Left kidney (tissue), 2 donors: ENCODE data around the gene CCL11. TPM values are rescaled to one million over a fixed set of nuclear protein-coding genes. Genes with fewer than 3 reads are reported as not detected.

Experiments used
- DNase-seq: peaks from one replicate; pipeline ENCODE4 v3.0.0-alpha.2; 2013
- polyA plus RNA-seq: library from polyadenylated mRNA; unstranded; fragments of 120-200 nt; gene quantifications from one replicate; pipeline ENCODE4 v1.2.1, GENCODE V29; 2013; ENCODE audit not compliant: insufficient read length

Gene CCL11
- polyA plus RNA-seq, 1 donor: 1.1 TPM

DNA sequence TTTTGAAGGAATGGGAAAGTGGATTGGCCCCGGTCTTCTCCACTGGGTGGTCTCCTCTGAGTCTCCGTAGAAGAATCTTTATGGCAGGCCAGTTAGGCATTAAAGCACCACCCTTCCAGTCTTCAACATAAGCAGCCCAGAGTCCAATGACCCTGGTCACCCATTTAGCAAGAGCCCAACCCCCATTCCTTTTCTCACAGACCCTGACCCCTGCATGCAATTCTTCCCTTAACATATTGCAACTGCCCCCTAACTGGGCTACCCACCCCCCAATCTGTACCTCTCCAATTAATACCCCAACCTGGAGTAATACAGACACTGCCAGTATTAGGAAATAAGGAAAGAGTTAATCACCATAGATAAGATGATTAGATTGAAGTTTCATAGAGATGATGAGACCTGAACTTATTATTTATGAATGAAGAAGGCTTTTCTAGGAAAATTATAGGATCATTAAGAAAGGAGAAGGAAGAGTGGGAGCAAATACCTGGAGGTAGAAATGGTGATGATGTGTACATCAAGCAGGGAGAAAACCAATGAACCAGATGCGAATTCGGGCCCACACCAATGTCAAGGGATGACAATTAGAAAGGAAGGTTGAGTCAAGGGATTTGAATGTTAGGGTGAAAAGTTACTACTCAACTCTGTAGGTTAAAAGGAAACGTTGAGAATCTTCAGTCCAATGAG is 28.1 kb upstream of the CCL11 start:
- no peak for DNase-seq

DNA sequence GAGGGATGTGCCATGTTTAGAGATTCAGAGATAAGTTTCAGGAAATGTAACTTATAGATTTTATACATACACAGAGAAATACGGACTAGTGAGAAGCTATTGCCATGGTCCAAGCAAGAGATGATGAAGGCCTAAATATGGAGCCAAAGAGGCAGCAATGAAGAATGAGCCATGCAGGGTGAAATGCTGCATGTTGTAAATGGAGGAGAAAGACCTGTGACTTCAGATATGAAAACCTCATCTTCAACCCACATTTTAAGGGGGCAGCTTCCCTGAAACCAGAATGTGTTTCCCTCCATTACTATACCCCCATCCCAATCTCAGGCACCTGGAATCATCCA is 27.6 kb upstream of the CCL11 start:
- DNase-seq: no peak

DNA sequence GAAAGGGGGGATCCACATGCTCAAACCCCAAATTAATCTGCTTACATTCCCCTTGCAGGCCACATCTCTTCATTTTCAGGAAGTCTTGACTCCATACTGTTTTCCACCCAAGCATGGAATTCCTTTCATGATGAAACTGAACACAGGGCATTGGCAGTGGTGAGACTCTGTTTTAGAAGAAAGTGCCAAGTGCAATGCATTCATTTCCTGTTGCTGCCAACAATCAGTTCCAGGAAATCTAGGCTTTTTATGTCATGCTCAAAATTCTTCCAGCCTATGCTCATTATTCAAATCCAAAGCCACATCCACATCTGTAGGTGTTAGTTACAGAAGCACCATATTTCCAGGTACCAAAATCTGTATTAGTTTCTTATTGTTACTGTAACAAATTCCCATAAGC is 26.4 kb upstream of the CCL11 start:
- DNase-seq: no peak

DNA sequence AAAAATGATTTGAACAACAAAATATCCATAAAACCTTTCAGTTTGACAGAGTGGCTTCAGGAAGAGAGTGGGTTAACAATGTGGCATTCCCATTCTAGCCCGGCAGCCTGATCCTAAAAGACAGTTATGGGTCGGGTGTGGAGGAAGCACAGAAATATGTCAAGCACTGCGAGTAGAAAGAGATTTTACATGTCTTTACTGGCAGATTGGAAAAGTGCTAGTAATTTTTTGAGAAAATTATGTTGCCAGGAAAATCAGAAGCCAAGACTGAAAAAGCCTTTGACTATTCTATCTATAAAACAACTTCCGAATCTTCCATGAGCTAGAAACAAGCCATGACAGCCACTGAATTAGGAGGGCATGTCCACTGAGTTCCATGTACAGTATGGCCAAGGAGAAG is 24.7 kb upstream of the CCL11 start:
- DNase-seq: no peak

DNA sequence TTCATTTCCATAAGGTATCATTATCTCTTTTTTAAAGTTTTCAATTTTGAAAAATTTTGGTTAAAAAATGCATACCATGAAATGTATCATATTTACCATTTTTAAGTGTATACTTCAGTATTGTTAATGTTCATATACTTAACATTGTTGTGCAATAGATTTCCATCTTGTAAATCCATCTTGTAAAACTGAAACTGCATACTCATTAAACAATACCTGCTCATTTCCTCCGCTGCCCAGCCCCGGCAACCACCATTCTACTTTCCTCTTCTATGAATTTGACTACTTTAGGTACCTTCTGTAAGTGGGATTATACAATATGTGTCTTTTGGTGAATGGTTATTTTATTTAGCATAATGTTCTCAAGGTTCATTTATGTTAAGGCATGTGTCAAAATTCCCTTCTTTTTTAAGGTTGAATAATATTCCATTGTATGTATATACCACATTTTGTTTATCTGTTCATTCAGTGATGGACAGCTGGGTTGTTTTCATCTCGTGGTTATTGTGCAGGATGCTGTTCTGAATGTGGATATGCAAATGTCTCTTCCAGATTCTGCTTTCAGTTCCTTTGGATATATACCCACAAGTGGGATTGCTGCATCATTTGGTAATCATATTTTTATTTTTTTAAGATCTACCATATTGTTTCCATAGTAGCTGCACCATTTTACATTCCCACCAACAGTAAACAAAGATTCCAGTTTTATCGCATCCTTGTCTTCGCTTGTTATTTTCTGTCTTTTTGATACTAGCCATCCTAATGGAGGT is 23.8 kb upstream of the CCL11 start:
- DNase-seq: no peak

DNA sequence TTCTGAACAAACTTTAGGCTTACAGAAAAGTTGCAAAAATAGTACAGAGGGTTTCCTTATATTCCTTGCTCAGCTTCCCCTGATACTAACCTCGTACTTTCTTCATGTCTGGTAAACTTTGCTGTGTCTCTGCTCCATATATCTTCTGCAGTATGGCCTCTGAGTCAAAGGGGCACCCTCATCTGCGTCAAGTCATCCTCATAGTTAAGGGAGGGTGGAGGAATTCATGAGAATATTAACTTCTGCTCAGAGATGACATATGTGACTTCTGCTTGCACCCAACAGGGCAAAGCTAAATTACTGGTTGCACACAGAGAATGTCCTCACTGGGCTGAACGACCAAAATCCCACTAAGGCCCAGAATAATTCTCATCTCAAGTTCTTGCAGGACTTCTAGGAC is 19.8 kb upstream of the CCL11 start:
- no peak for DNase-seq

DNA sequence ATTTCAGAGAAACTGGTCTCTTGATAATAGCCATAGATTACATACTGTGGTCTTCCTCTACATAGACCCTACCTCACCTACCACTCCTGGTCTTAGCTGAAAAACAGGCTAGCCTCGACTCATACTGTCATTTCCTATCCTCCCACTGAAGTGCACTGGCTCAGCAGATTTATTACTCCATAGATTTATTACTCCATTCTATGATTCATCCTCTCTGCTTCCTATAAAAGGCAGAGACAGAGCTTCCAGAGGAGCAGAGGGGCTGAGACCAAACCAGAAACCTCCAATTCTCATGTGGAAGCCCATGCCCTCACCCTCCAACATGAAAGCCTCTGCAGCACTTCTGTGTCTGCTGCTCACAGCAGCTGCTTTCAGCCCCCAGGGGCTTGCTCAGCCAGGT is 15.6 kb upstream of the CCL11 start, which contains the start of gene CCL7:
TSS of gene CCL7 (plus strand) at position 253 of the 400 bp plus-strand sequence. CDS start at position 323, 70 bp downstream.
- DNase-seq: no peak

DNA sequence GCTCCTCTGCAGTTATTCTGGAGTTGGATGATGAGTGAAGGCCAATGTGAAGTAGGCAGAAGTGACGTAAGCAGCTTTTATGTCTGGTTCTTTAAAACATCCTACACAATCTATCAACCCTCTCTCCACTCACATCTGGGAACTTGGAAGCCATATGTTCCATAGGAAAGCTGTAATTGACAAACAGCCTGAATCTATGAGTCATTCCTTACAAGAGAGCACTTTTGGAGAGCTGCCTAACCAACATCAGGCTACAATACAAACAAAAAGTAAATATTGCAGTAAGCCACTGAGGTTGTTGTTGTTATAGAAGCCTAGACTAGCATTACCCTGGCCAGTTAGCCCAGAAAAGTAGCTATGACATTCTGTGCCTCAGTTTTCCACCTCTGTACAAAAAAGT is 9.7 kb upstream of the CCL11 start:
- no peak for DNase-seq

DNA sequence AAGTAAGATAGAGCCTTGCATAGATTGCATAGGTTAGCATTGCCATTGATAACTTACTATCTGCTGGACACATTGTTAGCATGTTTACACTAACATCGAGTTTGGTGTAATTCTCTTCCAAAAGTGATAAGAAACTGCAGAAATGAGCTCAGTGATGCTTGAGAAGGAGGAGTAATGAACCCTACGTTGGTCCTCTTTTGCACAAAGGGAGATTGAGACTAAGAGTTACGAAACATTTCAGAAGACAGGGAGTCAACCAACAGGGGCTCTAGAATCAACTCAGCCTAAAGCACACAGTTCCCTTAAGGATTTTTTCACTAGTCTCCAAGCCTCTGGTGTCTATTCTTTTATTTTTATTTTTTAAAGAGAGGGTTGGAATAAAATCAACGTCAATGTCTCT is 8.7 kb upstream of the CCL11 start:
- no peak for DNase-seq

DNA sequence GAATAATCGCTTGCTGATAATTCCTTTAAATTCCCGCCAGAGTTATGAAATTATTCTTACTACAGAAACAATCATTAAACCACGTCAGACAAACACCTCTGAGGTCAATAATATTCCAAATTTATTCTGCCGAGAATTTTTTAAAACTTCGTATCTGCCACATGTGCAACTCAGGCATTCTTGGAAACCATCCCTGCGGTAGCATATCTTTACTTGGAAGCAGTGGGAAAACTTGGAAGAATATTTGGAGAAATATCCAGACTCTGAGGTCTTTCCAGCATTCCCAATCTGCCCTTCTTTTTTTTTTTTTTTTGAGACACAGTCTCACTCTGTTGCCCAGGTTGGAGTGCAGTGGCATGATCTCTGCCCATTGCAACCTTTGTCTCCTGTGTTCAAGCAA is 2.0 kb upstream of the CCL11 start:
- DNase-seq: no peak

DNA sequence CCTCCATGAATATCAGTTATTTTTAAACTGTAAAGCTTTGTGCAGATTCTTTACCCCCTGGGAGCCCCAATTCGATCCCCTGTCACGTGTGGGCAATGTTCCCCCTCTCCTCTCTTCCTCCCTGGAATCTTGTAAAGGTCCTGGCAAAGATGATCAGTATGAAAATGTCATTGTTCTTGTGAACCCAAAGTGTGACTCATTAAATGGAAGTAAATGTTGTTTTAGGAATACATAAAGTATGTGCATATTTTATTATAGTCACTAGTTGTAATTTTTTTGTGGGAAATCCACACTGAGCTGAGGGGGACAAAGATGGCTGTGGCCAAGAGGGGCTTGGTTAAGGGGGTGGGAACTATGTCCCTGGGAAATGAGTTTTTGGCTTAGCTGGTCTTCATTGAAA is 2.3 kb downstream of the CCL11 start:
- DNase-seq: no peak

DNA sequence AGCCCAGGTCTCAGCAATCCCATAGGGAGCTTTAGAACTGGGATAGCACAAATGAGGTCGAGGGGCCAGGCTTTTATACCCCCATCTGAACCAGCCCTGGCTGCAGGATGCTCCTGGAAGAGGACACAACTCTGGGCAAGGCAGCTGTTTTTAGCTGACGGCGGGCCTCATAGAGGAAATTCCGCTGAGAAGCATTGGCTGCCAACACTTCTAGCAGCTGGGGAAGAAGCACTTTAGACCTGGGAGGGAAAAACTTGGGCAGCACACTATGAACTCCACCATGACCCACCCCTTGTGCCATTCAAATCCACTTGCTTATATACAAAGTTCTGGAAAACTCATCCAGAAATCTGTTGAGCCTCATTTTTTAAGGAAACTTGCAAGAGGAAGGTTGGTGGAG is 5.0 kb downstream of the CCL11 start:
- no peak for DNase-seq

DNA sequence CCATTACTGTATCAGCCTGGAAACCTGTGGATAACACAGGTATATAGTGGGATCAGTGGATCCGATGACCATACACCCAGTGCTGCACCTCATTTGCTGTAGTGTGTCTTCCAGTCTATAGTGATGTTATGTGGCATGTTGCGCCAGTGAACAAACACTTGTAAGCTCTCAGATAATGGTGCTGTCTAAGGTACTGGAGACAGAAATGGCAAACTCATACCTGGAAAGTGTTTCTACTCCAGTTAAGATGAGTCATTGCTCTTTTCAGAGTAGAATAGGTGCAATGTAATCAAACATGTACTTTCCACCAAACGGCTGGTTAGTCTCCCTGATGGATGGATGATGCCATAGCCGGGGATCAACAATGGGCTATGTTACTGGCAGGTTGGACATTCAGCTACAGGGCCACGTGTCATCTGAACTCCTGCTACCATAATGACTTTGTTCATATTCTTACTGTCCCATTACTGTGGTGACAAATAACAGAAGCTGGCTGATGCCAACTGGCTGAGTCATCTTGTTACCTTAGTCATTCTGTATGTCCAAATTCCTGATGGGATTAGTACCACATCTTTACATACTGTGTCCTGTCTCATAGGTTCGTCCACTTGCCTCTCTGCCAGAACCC is 6.3 kb downstream of the CCL11 start:
- no peak for DNase-seq

DNA sequence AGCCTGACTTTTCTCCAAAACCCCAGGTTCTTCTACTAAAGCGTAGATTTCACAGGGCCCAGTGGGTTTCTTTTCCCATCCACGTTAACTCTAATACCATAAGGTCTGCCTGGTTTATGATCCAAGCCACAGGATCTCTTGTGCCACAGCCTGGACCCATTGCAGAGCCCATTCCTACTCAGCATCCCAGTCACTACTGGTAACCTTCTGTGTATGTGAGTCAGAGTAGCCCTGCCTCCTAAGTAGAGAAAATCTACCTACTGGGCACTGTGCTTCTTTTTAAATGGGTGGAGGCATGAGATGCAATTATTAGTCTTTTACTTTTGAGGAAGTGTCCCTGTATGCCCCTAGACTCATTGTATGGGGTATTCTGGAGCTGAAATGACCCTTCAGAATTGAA is 13.5 kb downstream of the CCL11 start:
- no peak for DNase-seq

DNA sequence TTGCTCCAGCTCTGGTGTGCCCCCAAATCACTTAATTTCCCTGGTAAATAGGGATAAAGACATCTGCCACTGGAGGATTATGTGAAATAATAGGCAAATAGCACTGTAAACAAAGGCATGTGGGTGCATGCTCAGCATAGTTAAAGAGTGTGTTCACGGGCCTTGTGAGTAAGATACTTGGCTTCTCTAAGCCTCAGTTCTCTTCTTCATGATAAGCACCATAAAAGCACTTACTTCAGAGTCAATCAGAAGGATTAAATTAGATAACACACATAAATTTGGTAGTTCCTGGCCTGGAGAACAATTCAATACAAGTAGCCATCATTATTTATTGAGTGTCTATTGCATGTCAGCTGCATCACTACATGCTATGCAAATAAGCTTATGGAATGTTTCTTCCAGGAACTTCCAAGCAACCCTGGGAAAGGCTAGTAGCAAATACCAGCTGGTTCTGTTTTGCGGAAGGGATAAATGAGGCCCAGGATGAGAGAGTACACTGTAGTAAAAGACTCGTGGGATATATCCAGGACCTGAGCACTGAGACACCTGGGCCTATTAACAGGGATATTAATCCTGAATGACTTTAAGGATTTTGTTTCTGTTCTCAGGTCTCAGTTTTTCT is 14.5 kb downstream of the CCL11 start:
- DNase-seq: no peak

DNA sequence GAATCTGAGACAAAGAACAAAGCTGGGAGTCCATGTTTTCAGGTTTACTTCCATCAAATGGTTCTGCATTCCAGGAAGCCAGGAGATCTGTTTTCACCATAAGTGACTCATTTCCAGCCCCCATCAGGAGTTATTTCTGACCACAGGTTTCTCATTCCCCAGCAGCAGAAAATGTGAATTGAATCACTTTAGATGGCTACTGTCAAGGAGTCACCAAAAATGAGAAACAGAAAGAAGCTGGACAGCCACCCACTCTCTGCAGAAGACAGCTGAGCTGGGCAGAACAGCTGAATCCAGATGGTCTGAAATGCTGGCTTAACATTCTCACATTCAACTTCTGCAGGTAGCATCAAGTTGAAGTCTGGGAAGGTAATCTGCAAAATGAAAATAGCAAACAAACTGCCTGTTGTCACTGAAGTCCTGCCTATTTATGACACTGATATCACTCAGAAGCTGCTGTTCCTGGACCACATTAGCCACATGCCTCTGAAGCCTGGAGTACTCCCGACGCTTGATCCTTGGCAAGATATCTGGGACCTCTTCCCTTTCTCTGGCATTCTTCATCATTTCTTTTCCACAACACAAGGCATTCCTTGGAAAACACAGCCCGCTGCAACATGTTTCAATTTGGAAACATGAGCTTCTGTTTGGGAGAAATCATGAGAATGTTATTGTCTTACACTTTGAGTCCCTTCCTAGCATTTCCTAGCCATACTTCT is 15.3 kb downstream of the CCL11 start:
- no peak for DNase-seq

DNA sequence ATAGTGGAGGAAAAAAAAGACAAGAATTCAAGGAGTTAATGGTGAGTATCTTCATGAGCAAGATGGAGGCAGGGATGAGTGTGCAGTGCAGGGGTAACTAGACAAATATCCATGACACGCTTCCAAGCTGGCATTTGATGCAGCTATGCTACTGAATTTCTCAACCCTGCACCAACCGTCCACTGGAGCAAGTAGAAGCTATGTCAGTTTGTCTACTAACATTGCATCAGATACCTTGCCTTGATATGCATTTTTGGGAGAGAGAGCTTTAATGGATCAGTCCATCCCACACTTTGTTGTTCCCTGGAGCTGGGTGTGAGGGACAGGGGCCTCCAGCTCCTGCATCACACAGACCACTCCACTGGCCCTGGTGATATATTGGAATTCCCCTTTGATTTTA is 16.4 kb downstream of the CCL11 start:
- DNase-seq: no peak

DNA sequence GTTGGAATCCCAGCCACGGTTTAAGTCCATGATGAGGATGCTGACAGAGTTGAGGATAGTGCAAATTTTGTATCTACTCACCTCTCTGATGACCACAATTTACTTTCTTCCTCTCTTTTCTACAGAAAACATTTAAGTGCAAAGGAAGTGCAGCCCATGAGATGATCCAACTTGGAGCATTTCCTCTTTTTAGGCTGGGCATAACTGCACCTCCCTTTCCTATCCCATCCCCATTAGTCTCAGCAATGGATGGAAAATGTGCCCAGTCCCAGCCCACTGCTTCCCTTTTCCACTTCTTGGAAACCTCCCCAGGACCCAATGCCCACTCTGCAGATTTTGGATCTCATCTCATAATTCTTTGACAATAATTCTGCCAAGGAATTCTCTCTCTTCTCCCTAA is 17.1 kb downstream of the CCL11 start:
- DNase-seq: no peak

DNA sequence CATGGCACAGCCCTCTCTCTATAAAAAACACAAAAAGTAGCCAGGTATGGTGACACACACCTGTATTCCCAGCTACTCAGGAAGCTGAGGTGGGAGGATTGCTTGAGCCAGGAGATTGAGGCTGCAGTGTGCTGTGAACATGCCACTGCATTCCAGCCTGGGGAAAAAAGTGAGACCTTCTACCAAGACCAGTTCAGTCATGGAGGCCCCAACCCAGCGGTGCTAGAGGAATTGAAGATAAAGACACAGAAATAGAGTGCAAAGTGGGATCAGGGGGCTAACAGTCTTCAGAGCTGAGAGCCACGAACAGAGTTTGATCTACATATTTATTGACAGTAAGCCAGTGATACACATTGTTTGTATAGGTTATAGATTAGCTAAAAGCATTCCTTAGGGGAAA is 18.1 kb downstream of the CCL11 start:
- DNase-seq: no peak

DNA sequence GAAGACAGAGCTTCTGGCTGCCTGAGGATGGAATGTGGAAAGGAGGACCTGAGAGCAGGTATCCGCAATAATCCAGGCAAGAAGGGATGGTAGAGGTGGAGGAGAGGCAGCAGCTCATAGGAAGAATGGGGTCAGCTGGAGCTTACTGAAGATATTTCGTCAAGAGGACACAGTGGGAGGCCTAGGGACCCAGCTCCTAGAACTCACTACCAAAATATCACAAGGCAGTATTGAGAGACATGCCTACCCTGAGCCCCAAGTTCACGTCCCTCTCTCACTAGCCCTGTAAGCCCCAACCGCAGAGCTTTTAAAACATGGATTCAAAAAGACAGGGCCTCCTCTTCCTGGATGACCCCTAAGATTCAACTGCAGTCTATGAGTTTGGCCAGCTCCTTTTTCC is 19.5 kb downstream of the CCL11 start:
- no peak for DNase-seq

DNA sequence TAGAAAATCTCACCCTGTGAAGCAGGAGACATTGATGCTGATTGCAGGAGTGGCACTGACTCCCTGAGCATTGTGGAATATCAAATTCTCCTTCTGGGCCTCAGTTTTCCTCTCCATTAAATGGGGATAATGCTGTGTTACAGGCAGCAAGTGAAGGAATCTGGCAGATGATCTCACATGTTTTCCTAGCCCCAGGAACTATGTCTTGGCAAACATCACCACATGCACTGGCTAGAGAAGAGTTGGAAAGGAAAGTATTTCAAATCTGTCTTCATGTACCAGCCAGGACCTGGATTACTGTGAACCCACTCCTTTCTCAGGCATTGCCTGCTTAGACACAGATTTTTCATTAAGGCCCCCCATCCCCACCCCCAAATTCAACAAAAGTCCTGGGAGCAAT is 20.1 kb downstream of the CCL11 start:
- DNase-seq: no peak

DNA sequence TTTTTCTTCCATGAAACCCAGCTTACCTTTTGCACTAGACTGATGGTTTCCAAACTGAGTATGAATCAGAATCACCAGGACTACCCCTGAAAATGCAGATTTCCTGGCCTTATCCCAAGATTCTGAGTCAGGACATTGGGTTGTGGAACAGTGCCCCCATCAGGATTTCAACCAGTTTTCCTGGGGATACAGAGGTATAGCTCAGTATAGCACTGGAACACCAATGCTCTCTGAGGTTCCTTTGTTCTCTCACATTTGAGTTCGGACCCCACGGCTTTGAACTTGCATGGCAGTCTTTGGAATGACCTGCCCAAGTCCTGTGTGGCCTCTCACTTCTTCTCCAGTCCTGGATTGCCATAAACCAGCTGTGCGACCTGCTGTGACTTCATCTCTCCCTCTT is 20.9 kb downstream of the CCL11 start:
- no peak for DNase-seq

DNA sequence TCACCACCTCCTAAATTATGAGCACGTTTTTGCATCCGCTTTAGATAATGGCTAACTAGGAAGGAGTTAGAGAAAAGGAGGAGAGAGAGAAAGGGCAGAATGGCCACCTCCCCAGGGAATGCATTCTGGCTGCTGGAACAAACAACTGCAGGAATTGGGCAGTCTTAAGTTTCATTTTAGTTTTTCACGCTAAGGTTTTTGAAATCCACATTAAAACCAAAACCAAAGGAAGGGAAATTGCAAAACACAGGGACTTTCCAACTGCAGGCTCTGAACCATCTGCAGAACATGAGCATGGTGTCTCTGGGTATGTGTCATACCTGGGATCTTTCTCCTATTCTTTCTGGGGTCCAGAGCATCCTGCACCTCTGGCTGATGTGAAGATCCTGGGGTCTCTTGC is 21.6 kb downstream of the CCL11 start:
- no peak for DNase-seq
